ENCODE measurements around the gene WWC2.
A peak's percentile ranks its signal among the peaks of the same experiment; 100 is the strongest.

WWC2 gene

GRCh38 chr4:183333983-183334382 lies 234.9 kb downstream of the WWC2 start:
- no peak for DNase-seq

GRCh38 chr4:183335369-183335940 lies 236.4 kb downstream of the WWC2 start:
- DNase-seq = peak; percentile 61

GRCh38 chr4:183337349-183337748 lies 238.3 kb downstream of the WWC2 start:
- no peak for DNase-seq

GRCh38 chr4:183337833-183338232 lies 238.8 kb downstream of the WWC2 start:
- DNase-seq = no peak

- DNase-seq = no peak
Measured at GRCh38 chr4:183342541-183343533, 243.8 kb downstream of the WWC2 start.

GRCh38 chr4:183343730-183344129 lies 244.7 kb downstream of the WWC2 start:
- no peak for DNase-seq

GRCh38 chr4:183344523-183345255 lies 245.6 kb downstream of the WWC2 start:
- no peak for DNase-seq

GRCh38 chr4:183345261-183345660 lies 246.2 kb downstream of the WWC2 start:
- DNase-seq = no peak

GRCh38 chr4:183347146-183347545 lies 248.1 kb downstream of the WWC2 start:
- no peak for DNase-seq

- DNase-seq = no peak
Measured at GRCh38 chr4:183347566-183347965, 248.5 kb downstream of the WWC2 start.

GRCh38 chr4:183348136-183348535 lies 249.1 kb downstream of the WWC2 start:
- DNase-seq = no peak

GRCh38 chr4:183348706-183349659 lies 249.9 kb downstream of the WWC2 start:
- DNase-seq = peak; percentile 93

GRCh38 chr4:183349673-183350072 lies 250.6 kb downstream of the WWC2 start:
- peak; percentile 51 for DNase-seq

- no peak for DNase-seq
Measured at GRCh38 chr4:183350317-183351071, 251.4 kb downstream of the WWC2 start.

GRCh38 chr4:183352546-183352945 lies 253.5 kb downstream of the WWC2 start:
- no peak for DNase-seq

GRCh38 chr4:183353557-183353956 lies 254.5 kb downstream of the WWC2 start:
- DNase-seq = no peak

- no peak for DNase-seq
Measured at GRCh38 chr4:183354219-183354618, 255.2 kb downstream of the WWC2 start.

- no peak for DNase-seq
Measured at GRCh38 chr4:183355405-183355804, 256.3 kb downstream of the WWC2 start.

GRCh38 chr4:183356173-183356830 lies 257.2 kb downstream of the WWC2 start:
- no peak for DNase-seq

- DNase-seq = no peak
Measured at GRCh38 chr4:183356931-183357675, 258.0 kb downstream of the WWC2 start.

All from suppressor macrophage treated with lipopolysaccharide for 4 hours (primary cell).